HG02870 (cell line): ENCODE results near the gene VTCN1.
"Not testable (repeated sequence)": the region's sequence is repeated elsewhere in the genome, so short reads cannot be mapped to it uniquely, and the experiment has no call there.

Experiments used
- ATAC-seq: cut with Tn5 transposase; IDR thresholded peaks from one replicate; pipeline ENCODE4 v1.9.1; 2021; ENCODE audit warnings: mild to moderate bottlenecking, moderate library complexity; ENCODE audit not compliant: unreplicated experiment

The VTCN1 gene

DNA sequence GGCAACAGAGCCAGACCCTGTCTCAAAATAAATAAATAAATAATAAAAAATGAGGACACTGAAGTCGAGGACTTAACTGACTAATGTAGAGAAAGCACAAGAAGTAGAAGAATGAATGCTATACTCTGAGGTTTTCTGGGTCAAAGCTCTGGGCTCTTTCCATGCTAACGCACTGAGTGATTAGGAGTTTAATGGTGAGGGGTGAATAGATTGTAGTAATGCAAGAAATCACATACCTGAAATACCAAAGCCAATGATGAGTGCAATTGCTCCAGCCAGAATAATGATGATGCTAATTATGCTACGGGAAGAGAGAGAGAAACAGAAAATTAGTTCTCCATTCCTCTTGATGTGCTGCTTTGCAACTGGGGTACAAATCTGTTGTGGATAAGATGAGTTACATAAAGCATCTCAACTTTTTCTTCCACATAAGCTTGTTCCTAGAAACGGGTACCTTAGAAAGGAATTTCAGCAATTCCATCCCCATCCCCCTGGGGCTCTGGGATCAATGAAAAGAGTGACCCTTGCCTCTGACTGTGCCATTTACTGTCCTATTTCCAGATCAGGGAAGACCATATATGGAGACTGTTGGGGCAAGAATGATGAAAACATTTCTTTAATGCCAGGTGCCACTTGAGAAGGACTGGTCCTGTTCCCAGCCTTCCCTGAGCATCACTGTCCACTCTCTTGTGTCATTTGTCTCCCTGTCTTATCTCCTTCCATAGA, 40.7 kb downstream of the VTCN1 start:
- ATAC-seq = no peak

DNA sequence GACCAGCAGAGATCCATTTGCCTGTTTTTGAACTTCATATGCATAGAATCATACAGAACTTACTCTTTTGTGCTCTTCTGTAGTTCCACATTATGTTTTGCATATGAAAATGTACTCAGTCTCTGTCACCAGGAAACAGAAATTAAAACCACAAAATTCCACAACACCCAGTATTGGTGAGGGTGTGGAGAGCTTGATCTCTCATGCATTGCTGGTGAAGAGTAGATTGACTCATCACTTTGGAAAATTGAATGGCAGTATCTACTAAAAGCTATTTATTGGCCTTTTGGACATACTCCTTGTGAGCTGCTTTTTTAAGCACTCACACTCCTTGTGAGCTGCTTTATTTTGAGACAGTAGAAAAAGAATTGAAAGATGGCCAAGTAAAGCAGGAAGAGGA, 43.3 kb downstream of the VTCN1 start:
- no peak for ATAC-seq

DNA sequence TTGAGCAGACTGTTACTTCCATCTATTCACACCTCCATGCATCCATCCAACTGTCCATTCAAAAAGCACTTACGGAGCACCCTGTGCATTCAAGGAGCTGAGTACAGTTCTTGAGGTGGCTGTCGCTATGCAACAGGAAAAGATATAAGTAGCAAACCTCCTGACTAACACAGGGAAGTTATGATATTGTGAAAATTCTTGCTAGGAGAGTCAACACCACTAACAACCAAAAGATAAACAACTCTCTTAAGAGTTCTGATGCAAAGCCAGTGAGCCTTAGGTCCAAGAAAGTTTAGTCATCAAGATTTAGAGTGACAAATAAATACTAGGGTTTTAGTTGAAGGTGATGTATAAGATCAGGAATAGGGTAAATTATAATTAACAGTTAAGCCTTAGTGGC, 44.7 kb downstream of the VTCN1 start:
- ATAC-seq = no peak

DNA sequence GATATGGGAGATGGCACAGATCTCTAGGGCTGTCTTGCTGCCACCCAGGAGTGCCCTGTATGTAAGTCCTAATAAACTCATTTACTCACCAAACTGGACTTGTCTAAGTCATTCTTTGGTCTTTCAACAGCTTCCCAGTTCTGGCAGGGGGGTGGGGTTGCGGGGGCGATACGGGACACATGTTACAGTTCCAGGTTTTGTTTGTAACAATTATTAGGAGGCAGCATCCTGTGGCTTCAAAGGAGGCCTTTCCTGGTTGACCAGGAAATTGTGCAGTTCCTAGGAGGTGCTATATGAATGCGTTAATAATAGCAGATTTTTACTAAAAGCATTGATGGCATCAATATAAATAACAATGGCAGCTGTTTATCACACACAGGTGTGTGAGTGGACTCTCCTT, 46.5 kb downstream of the VTCN1 start:
- ATAC-seq = no peak

DNA sequence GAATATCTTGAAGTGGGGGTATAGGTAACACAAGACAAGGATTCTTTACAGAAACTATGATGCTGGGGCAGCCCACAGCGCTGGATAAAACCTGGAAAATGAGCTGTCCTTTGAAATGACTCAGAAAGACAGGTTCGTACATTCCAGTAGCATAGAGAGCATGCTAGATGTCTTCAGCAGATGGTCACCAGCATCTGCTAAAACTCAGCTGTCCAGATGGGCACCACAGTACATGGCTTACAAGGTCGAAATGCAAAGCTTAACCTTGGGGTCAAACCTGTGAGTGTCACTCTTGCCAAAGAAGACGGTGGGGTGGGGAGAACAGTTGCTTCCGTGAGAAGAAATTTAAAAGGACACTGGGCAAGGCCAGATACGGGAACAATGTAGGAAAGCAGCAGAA, 47.9 kb downstream of the VTCN1 start:
- ATAC-seq = no peak

DNA sequence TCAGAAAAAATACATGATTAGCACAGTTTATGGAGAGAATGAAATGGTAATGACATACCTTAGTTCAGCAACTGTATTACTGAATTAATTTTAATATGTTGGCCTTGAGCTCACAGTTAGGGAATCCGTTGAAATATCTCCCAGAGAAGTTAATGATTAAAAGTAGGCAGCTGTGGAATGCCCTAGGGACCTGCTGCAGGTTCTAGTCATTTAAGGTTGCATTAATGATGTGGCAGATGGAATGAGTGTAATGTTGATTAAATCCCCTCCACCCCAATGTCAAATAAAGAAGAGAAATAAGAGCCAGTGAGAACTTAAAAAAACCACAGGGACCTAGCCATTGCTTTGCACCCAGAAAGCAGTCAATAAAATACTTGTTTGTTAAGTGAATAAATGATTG, 48.8 kb downstream of the VTCN1 start:
- no peak for ATAC-seq

DNA sequence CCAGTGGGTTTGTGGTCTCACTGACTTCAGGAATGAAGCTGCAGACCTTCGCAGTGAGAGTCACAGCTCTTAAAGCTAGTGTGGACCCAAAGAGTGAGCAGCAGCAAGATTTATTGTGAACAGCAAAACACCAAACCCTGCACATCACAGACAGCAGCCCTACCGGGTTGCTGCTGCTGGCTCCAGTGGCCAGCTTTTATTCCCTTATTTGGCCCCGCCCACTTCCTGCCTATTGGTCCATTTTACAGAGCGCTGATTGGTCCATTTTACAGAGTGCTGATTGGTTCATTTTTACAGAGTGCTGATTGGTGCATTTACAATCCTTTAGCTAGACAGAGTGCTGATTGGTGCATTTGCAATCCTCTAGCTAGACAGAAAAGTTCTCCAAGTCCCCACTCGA, 59.4 kb downstream of the VTCN1 start:
- not testable (repeated sequence) for ATAC-seq

DNA sequence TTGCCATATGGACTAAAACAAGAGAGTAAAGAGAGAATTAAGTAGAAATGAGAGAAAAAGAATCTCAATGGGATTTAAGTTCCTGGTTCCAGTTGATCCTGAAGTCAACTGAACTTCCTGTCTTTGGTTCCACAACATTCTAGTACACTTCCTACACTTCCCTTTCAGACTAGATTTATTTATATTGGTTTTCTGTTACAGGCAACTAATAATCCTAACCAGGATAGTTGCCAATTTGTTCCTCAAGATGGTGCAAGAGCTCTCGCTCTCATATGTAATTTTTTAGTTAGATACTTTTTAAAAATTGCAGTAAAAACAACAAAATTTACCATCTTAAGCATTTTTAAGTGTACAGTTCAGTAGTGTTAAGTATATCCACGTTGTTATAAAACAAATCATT, 60.4 kb downstream of the VTCN1 start:
- no peak for ATAC-seq

GRCh38 chr1:117147856-117148588, 62.7 kb downstream of the VTCN1 start:
- ATAC-seq = no peak

GRCh38 chr1:117147341-117147831, 63.3 kb downstream of the VTCN1 start:
- ATAC-seq = no peak

GRCh38 chr1:117146575-117147340, 64.0 kb downstream of the VTCN1 start:
- no peak for ATAC-seq

DNA sequence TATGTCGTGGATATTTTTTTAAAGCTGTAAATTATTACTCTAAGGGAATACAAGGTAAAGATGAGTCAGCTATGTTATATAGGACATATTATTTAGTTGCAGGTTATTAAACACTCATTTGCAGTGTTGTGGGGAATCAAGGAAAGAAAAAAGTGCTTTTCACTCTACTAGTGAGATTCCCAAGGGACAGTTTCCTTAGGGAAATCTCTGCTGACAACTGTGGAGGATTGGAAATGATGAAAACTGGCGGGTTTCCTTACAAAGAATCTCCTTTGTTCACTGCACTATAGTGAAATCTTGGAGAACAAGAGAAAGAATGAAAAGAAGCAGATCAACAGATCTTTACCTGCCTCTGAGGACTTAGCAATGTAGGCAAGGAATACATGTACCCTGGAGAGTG, 64.7 kb downstream of the VTCN1 start:
- ATAC-seq = no peak

GRCh38 chr1:117143871-117144270, 66.9 kb downstream of the VTCN1 start:
- no peak for ATAC-seq

GRCh38 chr1:117143172-117143571, 67.6 kb downstream of the VTCN1 start:
- ATAC-seq = no peak

DNA sequence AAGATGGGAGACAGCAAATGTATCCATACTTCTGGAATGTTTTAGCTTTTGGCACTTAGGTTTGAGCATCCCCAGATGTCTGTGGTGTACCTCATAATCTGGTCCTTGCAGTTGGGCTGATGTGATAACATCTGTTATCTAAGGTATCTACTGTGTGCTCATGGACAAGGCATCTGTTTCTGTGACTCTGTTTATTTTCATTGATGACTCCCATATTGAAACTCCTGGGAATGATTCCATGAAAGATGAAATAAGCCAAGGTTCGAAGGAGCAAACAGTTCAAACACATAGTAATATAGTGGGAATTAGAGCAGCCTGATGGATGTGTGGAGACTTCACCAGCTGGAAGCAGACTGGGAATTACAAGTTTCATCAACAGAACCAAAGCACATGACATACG, 68.5 kb downstream of the VTCN1 start:
- ATAC-seq = no peak

- ATAC-seq = no peak
Observed at GRCh38 chr1:117138561-117138960, 72.2 kb downstream of the VTCN1 start.

GRCh38 chr1:117138106-117138505, 72.6 kb downstream of the VTCN1 start:
- ATAC-seq = no peak

DNA sequence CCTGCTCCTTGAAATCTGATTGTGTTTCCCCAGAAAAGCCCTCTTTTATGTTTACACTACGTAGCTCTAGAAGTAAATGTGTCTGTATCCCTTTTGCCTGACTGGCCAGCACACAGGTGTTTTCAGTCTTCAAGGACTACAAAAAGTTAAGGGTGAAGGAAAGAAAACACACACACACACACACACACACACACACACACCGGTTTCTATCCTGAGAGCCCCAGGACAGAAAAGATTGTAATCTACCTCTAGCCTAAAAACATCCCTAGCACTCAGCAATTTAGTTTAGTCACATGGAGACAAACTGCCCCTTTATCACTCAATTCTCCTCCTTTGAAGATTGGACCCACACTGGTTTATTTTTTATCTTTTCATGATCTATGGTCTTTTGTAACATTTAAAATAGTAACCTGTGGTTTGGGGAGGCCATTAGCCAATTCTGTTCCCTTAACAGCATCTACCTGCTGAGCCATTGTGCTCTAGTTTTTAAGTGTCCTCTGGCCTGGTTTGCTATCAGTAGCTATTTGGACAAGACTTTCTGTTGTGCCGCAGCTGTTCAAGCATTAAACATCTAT, 73.4 kb downstream of the VTCN1 start:
- no peak for ATAC-seq

DNA sequence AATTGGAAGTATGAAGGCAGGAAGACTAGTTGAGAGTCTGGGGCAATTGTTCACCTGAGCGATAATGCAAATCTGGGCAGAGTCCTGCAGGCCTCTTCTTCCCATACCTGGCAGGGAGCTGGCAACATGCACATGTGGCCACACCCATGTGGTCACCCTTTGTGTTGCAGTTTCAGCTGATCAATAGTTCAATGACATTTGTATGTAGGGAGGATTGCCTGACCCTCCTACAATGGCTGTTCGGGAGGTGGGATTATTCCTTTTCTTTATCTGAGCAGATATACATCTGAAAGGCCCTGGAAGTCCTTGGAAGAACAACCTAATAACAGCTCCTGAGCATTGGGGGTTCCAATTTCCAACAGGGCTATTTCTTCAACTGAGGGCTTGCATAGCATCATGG, 74.0 kb downstream of the VTCN1 start:
- no peak for ATAC-seq

DNA sequence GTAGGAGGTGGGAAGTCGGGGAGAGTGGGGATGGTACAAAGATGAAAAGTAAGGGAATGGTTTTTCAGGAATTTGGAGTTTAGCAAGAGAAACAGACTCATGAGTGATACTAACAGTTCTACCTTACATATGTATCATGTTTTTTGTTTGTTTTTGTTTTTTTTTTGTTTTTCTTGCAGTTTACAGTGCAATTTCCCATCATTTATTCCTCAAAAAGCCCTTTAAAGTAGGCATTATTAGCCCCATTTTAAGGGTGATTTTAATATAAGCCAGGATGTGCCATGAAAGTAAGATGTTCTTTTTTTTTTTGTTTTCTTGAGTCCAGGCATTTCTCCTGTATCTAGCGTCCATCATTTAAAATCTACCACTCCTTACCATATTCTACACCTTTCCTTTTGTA, 75.4 kb downstream of the VTCN1 start:
- ATAC-seq = no peak

DNA sequence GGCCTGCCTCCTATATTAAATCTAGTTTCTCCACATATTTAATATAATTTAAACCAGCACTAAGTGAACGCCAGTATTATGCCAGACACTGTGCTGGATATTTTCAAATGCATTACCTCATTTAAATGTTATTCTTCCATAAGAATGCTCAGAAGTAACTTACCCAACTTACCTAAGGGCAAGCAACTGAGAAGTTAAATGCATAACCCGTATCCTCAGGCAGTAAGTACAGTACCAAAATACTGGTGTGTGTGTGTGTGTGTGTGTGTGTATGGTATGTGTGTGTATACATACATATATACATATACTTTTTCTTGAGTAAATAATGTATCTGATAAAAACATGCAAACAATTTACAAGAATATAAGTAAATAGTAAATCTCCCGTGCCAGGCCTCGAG, 80.2 kb downstream of the VTCN1 start:
- no peak for ATAC-seq
